Stimulated activated memory B cell treated with anti-CD40 and anti-IgM and Interleukin-4, amounts not matched to agents 10 μg/mL and 1 μg/mL and 100 μg/mL, for 72 hours (primary cell): ENCODE measurements around the gene C8G.

Source experiments
- ATAC-seq: fragments of 150-1000 bp; cut with Tn5 transposase; 2 replicates; pipeline ENCODE4 v1.10.0; 2021
- H3K27ac Mint-ChIP-seq: one replicate; pipeline ENCODE4 v1.8.0; 2022; ENCODE audit warnings: mild to moderate bottlenecking, mixed read lengths
- H3K27me3 Mint-ChIP-seq: one replicate; pipeline ENCODE4 v1.8.0; 2022; ENCODE audit warnings: mixed read lengths
- H3K36me3 Mint-ChIP-seq: one replicate; pipeline ENCODE4 v1.8.0; 2022; ENCODE audit warnings: mixed read lengths
- H3K4me1 Mint-ChIP-seq: one replicate; pipeline ENCODE4 v1.8.0; 2022; ENCODE audit warnings: mixed read lengths
- H3K4me3 Mint-ChIP-seq: one replicate; pipeline ENCODE4 v1.8.0; 2022; ENCODE audit warnings: mild to moderate bottlenecking, moderate library complexity, mixed read lengths
- H3K9me3 Mint-ChIP-seq: one replicate; pipeline ENCODE4 v1.8.0; 2022; ENCODE audit warnings: mixed read lengths

Gene C8G

DNA sequence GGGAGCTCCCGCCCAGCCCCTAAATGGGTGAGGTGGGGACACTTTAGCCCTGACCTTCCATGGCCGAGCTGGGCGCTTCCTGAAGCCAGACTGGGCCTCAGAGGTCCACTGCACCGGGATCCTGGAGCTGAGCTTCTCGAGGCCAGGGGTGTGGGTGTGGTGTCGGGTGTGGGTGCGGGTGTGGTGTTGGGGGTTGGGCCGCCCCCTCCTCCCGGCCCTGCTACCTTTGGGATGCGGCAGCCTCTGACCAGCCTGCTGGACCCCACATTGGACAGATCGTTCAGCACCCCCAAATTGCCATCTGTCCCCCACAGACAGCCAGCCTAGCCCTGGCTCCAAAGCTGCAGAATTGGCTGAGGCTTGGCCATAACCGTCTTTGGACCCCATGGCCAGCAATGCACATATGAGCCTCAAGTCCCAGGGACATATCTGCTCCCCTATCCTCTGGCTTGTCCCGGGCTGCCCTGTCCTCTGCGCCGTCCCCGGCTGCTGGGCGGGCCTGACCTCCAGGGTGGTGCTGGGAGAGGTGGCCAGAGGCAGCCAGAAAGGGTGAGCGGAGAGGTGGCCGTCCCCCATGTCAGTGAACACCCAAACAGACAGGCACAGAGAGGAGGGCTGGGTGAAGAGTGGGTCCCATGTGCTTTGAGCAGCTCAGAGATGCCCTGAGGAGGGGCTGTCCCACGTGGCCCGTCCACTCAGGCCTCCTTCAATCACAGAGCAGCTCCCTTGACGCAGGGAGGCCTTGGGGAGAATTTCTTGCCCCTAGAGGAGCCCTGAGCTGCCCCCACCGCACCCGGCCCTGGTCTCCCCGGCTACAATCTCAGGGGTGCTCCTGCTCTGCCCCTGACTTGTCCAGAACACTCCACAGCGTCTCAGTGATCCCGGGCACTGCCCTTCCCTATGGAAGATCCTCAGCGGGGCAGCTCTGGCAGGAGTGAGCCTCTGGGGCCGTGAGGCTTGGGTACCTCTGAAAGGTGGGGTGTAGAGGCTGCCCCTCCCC lies 28.9 kb downstream of the C8G start:
- H3K36me3 Mint-ChIP-seq: no peaks in the 10 kb centered on the region
- no peaks in the 10 kb centered on the region for H3K9me3 Mint-ChIP-seq
- no peaks in the 10 kb centered on the region for H3K4me1 Mint-ChIP-seq
- no peak overlapping the region for H3K4me3 Mint-ChIP-seq
- no peak overlapping the region for H3K27ac Mint-ChIP-seq
- H3K27me3 Mint-ChIP-seq: peaks cover 62% of the 10 kb centered on the region
- no peak for ATAC-seq

DNA sequence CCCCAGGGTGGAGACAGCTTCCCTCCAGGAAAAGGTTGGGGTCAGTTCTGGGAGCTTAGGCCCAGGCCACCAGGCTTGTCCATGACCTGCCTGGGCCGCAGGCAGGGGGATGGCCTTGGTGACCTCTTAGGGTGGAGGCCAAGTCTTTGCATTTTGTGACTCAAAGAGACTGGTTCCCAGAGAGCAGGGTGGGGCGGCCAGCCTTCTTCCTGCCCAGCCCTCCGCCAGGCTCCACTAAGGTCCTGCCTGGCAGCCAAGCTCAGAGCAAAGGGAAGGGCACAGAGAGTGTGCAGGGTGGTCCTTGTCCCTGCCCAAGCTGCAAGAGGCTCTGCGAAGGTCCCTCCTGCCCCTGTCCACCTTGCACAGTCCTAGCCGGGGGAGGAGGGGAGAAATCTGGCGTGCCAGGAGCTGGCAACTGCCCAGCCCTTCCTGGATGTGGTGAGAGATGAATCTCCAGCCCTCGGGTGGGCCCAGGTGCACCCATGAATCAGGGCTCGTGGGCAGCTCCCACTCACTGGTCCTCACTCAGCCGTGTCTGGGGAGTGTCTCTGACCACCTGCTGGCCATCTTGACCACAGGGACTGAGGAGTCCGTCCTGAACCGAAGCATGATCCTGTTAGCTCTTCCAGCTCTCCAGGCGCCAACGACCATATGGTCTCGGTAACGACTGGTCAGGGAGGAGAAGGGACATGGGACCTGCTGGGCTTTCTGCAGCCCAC lies 29.9 kb downstream of the C8G start:
- Mint-ChIP-seq H3K9me3 (no peaks in the 10 kb centered on the region), H3K36me3 (no peaks in the 10 kb centered on the region), H3K27me3 (peaks cover 55% of the 10 kb centered on the region), H3K27ac (no peak overlapping the region), H3K4me3 (no peak overlapping the region), H3K4me1 (no peaks in the 10 kb centered on the region)
- no peak for ATAC-seq

GRCh38 chr9:136975644-136976043 lies 30.6 kb downstream of the C8G start:
- ATAC-seq: no peak
- H3K4me1 Mint-ChIP-seq: no peaks in the 10 kb centered on the region
- H3K36me3 Mint-ChIP-seq: no peaks in the 10 kb centered on the region
- peaks cover 55% of the 10 kb centered on the region for H3K27me3 Mint-ChIP-seq
- no peak overlapping the region for H3K4me3 Mint-ChIP-seq
- no peak overlapping the region for H3K27ac Mint-ChIP-seq
- H3K9me3 Mint-ChIP-seq: no peaks in the 10 kb centered on the region

GRCh38 chr9:136977223-136977622 lies 32.2 kb downstream of the C8G start, which contains the start of gene PTGDS:
Gene PTGDS (plus strand): TSS chr9:136977504. CDS start chr9:136977579, 75 bp downstream.
- H3K27me3 Mint-ChIP-seq: peaks cover 62% of the 10 kb centered on the region
- no peaks in the 10 kb centered on the region for H3K9me3 Mint-ChIP-seq
- no peak within 1 kb of the TSS for H3K27ac Mint-ChIP-seq
- H3K36me3 Mint-ChIP-seq: no peaks in the 10 kb centered on the region
- ATAC-seq: no peak
- H3K4me1 Mint-ChIP-seq: no peaks in the 10 kb centered on the region
- no peak within 1 kb of the TSS for H3K4me3 Mint-ChIP-seq

GRCh38 chr9:136977649-136978072 lies 32.6 kb downstream of the C8G start:
- no peak for ATAC-seq
- no peaks in the 10 kb centered on the region for H3K4me1 Mint-ChIP-seq
- no peak overlapping the region for H3K27ac Mint-ChIP-seq
- no peaks in the 10 kb centered on the region for H3K9me3 Mint-ChIP-seq
- peaks cover 63% of the 10 kb centered on the region for H3K27me3 Mint-ChIP-seq
- H3K4me3 Mint-ChIP-seq: no peak overlapping the region
- no peaks in the 10 kb centered on the region for H3K36me3 Mint-ChIP-seq

DNA sequence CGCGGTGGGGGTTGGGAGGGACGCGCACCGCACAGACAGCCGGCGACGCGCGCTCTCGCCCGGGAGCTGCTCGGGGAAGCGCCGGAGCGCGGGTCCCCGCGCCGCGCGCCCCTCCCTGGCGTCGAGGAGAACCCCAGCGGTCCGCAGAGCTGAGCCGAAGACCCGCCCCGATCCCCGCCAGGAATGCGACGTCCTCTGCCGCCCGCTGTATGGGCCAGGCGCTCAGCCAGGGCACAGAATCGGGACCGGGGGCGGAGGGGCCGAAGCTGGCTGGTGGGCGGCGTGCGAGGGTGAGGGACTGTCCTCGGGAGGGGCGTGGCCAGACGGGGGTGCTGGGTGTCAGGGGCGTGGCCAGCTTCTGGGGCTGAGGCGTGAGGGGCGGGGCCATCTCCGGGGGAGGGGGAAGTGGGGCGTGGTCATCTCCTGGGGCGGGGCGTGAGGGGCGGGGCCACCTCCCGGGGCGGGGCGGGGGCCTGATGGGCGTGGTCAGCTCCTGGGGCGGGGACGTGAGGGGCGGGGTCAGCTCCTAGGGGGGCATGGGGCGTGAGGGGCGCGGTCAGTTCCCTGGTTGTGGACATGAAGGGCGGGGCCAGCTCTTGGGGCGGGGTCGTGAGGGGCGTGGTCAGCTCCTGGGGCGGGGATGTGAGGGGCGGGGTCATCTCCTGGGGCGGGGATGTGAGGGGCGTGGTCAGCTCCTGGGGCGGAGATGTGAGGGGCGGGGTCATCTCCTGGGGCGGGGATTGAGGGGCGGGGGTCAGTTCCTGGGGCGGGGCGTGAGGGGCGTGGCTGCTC lies 33.2 kb downstream of the C8G start:
- Mint-ChIP-seq H3K27ac (no peak overlapping the region), H3K36me3 (no peaks in the 10 kb centered on the region), H3K27me3 (peaks cover 63% of the 10 kb centered on the region), H3K4me3 (no peak overlapping the region), H3K4me1 (no peaks in the 10 kb centered on the region), H3K9me3 (no peaks in the 10 kb centered on the region)
- ATAC-seq: no peak

- Mint-ChIP-seq H3K36me3 (no peaks in the 10 kb centered on the region), H3K27me3 (peaks cover 70% of the 10 kb centered on the region)
Observed at GRCh38 chr9:136978865-136979544, 34.0 kb downstream of the C8G start.

GRCh38 chr9:136979769-136980587 lies 34.9 kb downstream of the C8G start:
- ATAC-seq: no peak
- no peaks in the 10 kb centered on the region for H3K9me3 Mint-ChIP-seq
- no peaks in the 10 kb centered on the region for H3K4me1 Mint-ChIP-seq
- no peak overlapping the region for H3K4me3 Mint-ChIP-seq
- no peaks in the 10 kb centered on the region for H3K36me3 Mint-ChIP-seq
- H3K27ac Mint-ChIP-seq: no peak overlapping the region
- H3K27me3 Mint-ChIP-seq: peaks cover 79% of the 10 kb centered on the region

More at GRCh38 chr9:136978865-136979544, 34.0 kb downstream of the C8G start:
- Mint-ChIP-seq H3K27ac (no peak overlapping the region), H3K9me3 (no peaks in the 10 kb centered on the region), H3K4me1 (no peaks in the 10 kb centered on the region), H3K4me3 (no peak overlapping the region)
- ATAC-seq: no peak

DNA sequence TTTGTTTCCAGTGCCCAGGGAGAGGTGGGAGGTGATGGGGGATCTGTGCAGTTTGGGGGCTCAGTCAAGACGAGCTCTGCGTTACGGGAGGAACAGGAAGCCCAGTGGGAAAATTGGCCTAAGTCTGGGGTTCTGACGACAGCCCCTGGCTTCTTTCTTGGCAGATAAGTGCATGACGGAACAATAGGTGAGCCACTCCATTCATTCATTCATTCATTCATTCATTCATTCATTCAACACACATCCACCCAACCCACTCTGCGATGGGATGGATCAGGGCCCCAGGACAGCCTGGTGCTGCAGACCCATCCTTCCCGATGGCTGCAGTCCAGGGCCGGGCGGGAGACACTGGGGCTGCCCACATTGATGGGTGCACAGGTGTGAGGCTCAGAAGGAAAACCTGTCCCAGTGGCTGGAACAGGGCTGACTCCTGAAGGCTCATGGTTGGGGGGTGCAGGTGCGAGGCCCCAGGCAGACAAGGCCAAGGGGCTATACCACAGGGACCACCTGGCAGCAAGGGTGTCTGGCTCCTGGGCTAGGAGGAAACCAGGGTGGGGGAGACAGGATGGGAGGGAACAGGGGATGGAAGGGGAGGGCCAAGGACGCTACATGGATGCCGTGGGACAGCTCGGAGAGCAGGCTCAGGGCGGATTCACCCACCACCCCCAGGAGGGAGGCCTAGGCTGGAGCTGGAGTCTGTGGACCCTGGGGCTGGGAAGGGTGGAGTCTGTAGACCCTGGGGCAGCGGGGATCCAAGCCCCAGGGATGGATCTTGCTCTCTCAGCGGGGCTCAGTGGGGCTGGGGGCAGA lies 35.8 kb downstream of the C8G start:
- Mint-ChIP-seq H3K4me3 (no peak overlapping the region), H3K4me1 (no peaks in the 10 kb centered on the region), H3K27me3 (peaks cover 71% of the 10 kb centered on the region), H3K27ac (no peak overlapping the region), H3K9me3 (no peaks in the 10 kb centered on the region), H3K36me3 (no peaks in the 10 kb centered on the region)
- ATAC-seq: no peak

GRCh38 chr9:136981588-136982231 lies 36.7 kb downstream of the C8G start:
- Mint-ChIP-seq H3K4me3 (no peak overlapping the region), H3K27ac (no peak overlapping the region), H3K4me1 (no peaks in the 10 kb centered on the region), H3K27me3 (peaks cover 67% of the 10 kb centered on the region), H3K36me3 (no peaks in the 10 kb centered on the region), H3K9me3 (no peaks in the 10 kb centered on the region)
- no peak for ATAC-seq

GRCh38 chr9:136982232-136983051 lies 37.4 kb downstream of the C8G start, which contains the start of gene LCNL1:
Gene LCNL1 (plus strand): TSS chr9:136982993. CDS start chr9:136983587, 594 bp downstream.
- no peak within 1 kb of the TSS for H3K4me3 Mint-ChIP-seq
- no peaks in the 10 kb centered on the region for H3K9me3 Mint-ChIP-seq
- no peak for ATAC-seq
- H3K27me3 Mint-ChIP-seq: peaks cover 67% of the 10 kb centered on the region
- H3K4me1 Mint-ChIP-seq: no peaks in the 10 kb centered on the region
- H3K27ac Mint-ChIP-seq: no peak within 1 kb of the TSS
- H3K36me3 Mint-ChIP-seq: no peaks in the 10 kb centered on the region

DNA sequence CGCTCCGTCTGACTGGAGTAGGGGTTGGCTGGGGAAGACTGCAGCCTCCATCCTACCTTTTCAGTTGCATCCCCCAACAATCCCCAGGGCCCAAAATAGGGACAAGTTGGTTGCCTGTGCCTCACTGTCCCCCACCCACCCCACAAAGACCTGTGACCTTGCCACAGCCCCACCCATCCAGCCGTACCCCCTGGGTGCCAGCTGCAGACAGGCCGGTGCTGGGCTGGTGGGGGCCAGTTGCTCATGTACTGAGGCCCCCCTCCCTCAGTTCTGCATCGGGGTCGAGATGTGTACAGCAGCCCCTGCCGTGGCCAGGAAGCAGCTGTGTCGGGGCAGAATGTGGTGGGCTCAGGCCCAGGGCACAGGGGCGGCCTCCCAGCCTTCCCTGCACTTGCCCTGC lies 38.1 kb downstream of the C8G start:
- Mint-ChIP-seq H3K9me3 (no peaks in the 10 kb centered on the region), H3K36me3 (peaks cover 5% of the 10 kb centered on the region), H3K27me3 (peaks cover 71% of the 10 kb centered on the region), H3K4me3 (no peak overlapping the region), H3K27ac (no peak overlapping the region), H3K4me1 (no peaks in the 10 kb centered on the region)
- no peak for ATAC-seq
